Immature natural killer cell (primary cell): Measurements from ENCODE around the gene ALOX15B. TPM values are rescaled to one million over a fixed set of nuclear protein-coding genes. Genes with fewer than 3 reads are reported as not detected.

Source experiments
- DNase-seq, 3 donors: peaks; one replicate each; pipeline ENCODE4 v3.0.0; 2022; ENCODE audit warnings: mixed read lengths in 1 of 3
- H3K27ac Mint-ChIP-seq, 6 donors: one replicate each; pipeline ENCODE4 v1.8.0; 2020; ENCODE audit warnings: mixed read lengths in 6 of 6, mild to moderate bottlenecking in 5 of 6, inconsistent platforms in 4 of 6, moderate library complexity in 3 of 6
- H3K27me3 Mint-ChIP-seq, 3 donors: one replicate each; pipeline ENCODE4 v1.8.0; 2020 to 2021; ENCODE audit warnings: low read depth in 3 of 3, mild to moderate bottlenecking in 3 of 3, mixed read lengths in 3 of 3, moderate library complexity in 3 of 3, inconsistent platforms in 1 of 3
- H3K36me3 Mint-ChIP-seq, 3 donors: one replicate each; pipeline ENCODE4 v1.8.0; 2020; ENCODE audit warnings: mixed read lengths in 3 of 3, inconsistent platforms in 2 of 3, mild to moderate bottlenecking in 2 of 3
- H3K4me1 Mint-ChIP-seq, 2 donors: one replicate each; pipeline ENCODE4 v1.8.0; 2020; ENCODE audit warnings: inconsistent platforms in 2 of 2, mild to moderate bottlenecking in 2 of 2, mixed read lengths in 2 of 2, moderate library complexity in 1 of 2
- H3K4me3 Mint-ChIP-seq, 5 donors: one replicate each; pipeline ENCODE4 v1.8.0; 2020; ENCODE audit warnings: mild to moderate bottlenecking in 5 of 5, mixed read lengths in 5 of 5, inconsistent platforms in 3 of 5, moderate library complexity in 3 of 5
- H3K9me3 Mint-ChIP-seq, 6 donors: one replicate each; pipeline ENCODE4 v1.8.0; 2020; ENCODE audit warnings: mild to moderate bottlenecking in 6 of 6, mixed read lengths in 6 of 6, inconsistent platforms in 4 of 6, moderate library complexity in 3 of 6
- polyA plus RNA-seq, 3 donors: library from polyadenylated mRNA; unstranded; fragments of 300-500 nt; fragmentation: Illumina TruSeq; gene quantifications; one replicate each; pipeline ENCODE4 v1.2.3, GENCODE V29; 2021

The ALOX15B gene, protein sequence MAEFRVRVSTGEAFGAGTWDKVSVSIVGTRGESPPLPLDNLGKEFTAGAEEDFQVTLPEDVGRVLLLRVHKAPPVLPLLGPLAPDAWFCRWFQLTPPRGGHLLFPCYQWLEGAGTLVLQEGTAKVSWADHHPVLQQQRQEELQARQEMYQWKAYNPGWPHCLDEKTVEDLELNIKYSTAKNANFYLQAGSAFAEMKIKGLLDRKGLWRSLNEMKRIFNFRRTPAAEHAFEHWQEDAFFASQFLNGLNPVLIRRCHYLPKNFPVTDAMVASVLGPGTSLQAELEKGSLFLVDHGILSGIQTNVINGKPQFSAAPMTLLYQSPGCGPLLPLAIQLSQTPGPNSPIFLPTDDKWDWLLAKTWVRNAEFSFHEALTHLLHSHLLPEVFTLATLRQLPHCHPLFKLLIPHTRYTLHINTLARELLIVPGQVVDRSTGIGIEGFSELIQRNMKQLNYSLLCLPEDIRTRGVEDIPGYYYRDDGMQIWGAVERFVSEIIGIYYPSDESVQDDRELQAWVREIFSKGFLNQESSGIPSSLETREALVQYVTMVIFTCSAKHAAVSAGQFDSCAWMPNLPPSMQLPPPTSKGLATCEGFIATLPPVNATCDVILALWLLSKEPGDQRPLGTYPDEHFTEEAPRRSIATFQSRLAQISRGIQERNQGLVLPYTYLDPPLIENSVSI
- not detected for polyA plus RNA-seq

DNA sequence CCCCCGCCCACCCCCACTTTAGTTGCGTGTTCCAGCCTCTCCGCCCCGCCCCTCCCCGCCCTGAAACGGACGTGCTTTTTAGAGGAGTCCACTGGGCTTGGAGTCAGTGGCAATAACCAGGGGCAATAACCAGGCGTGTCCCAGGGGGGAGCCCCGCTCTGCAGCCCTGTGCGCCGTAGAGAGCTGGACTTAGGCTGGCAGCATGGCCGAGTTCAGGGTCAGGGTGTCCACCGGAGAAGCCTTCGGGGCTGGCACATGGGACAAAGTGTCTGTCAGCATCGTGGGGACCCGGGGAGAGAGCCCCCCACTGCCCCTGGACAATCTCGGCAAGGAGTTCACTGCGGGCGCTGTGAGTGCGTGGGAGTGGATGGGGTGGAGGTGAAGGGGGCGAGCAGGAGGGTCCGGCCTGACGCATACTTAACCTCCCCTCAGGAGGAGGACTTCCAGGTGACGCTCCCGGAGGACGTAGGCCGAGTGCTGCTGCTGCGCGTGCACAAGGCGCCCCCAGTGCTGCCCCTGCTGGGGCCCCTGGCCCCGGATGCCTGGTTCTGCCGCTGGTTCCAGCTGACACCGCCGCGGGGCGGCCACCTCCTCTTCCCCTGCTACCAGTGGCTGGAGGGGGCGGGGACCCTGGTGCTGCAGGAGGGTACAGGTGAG is at the start of gene ALOX15B:
Gene ALOX15B, plus strand, starts transcription at position 106 of the 657 bp plus-strand sequence. Its CDS starts 97 bp downstream, at position 203.
- no peak within 1 kb of the TSS for H3K27ac Mint-ChIP-seq
- DNase-seq = no peak

DNA sequence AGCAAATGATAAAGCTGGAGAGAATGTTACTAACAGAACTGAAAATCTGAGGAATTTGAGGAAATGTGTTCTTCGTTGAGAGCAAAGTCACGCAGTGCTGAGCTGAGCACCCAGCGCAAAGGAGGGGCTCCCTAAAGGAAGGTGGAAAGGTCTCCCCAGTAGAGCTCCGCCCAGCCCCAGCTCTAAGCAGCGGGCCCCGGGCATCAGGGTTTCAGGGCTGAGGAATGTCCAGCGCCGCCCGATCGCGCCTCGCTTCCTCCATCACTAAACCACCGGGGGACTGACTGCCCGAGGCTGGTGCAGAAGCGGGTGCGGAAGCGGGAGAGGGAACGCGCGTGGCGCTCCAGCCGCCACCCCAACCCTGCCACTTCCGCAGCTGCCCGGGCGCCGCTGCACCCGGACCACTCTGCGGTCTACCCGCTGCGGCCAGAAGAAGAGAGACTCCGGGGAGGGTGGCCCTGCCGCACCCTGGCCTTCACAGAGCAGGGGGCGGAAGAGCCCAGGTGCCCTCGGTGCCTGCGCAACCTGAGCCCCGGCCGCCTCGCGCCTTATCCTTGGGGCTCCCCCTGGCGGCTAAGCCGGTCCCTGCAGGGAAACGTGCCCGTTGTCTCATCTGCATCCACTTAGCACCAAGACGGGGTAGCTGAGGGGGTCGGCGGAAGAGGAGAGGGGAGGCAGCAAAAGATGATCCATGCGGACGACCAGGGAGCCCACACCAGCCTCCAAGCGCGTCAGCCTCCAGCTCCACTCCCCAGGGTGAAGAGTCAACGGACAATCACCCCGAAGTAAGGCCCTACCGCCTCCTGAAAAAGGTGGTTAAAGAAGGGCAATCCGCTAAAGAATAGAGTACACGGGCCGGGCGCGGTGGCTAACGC is 48.8 kb upstream of the ALOX15B start:
- Mint-ChIP-seq H3K27me3 (peaks cover 3 to 12% (median 6%) of the 10 kb centered on the region in 3 donors), H3K4me1 (peaks cover 25 to 26% of the 10 kb centered on the region in 2 donors), H3K36me3 (no peaks in the 10 kb centered on the region), H3K27ac (peak overlapping the region; percentile 71 to 91 (median 89)), H3K4me3 (peak overlapping the region; percentile 81 to 88 (median 81)), H3K9me3 (no peaks in the 10 kb centered on the region)
- DNase-seq = peak; percentile 87 to 89 (median 87)

More for the DNA sequence above, at the start of gene ALOX15B:
- Mint-ChIP-seq H3K9me3 (peaks cover 0 to 3% (median 0%) of the 10 kb centered on the region in 6 donors), H3K4me1 (peaks cover 0 to 8% of the 10 kb centered on the region in 2 donors), H3K27me3 (peaks cover 0 to 22% (median 11%) of the 10 kb centered on the region in 3 donors), H3K36me3 (peaks cover 0 to 3% (median 0%) of the 10 kb centered on the region in 3 donors), H3K4me3 (no peak within 1 kb of the TSS)

DNA sequence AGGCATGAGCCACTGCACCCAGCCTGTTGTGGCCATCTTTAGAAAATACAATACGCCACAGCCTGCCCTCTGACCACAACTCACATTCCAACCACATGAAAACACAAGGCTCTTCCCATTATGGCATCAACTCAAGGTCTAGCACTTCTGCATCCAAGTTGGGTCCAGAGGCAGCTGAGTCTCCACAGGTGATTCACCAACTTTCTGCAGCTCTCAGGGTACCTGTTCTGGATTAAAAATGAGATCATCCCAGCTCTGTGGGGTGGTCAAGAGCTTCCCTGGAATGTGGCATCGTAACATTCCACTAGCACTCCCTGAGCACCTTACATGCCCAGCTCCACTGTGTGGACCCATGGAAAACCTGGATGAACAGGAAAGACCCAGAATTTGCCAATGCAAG is 46.3 kb upstream of the ALOX15B start:
- peak overlapping the region in 2 of 5 donors; percentile 30 to 32 for H3K4me3 Mint-ChIP-seq
- H3K27ac Mint-ChIP-seq = no peak overlapping the region
- DNase-seq = no peak

DNA sequence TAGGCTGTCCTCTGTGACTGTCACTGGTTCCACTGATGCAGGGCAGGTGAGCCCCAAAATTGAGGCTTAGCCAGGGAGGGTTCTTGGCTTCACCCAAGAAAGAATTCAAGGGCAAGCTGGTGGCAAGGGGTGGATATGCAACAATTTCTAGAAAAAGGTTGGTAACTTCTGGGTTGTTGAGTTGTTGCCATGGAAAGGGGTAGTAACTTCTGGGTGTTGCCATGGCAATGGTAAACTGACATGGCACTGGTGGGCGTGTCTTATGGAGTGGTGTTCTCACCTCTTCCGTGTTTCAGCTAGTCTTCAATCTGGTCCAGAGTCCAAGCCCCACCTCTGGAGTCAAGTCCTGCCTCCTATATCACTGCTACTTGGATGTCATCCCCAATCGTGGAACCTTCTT is 45.9 kb upstream of the ALOX15B start:
- Mint-ChIP-seq H3K4me3 (peak overlapping the region in 1 of 5 donors; percentile 6), H3K9me3 (no peaks in the 10 kb centered on the region), H3K27ac (peak overlapping the region in 2 of 6 donors; percentile 12 to 19), H3K27me3 (peaks cover 0 to 14% (median 9%) of the 10 kb centered on the region in 3 donors), H3K36me3 (no peaks in the 10 kb centered on the region), H3K4me1 (peaks cover 25 to 26% of the 10 kb centered on the region in 2 donors)
- DNase-seq = no peak

More for the DNA sequence above, 46.3 kb upstream of the ALOX15B start:
- Mint-ChIP-seq H3K9me3 (no peaks in the 10 kb centered on the region), H3K4me1 (peaks cover 25 to 26% of the 10 kb centered on the region in 2 donors), H3K36me3 (no peaks in the 10 kb centered on the region), H3K27me3 (peaks cover 2 to 14% (median 8%) of the 10 kb centered on the region in 3 donors)

DNA sequence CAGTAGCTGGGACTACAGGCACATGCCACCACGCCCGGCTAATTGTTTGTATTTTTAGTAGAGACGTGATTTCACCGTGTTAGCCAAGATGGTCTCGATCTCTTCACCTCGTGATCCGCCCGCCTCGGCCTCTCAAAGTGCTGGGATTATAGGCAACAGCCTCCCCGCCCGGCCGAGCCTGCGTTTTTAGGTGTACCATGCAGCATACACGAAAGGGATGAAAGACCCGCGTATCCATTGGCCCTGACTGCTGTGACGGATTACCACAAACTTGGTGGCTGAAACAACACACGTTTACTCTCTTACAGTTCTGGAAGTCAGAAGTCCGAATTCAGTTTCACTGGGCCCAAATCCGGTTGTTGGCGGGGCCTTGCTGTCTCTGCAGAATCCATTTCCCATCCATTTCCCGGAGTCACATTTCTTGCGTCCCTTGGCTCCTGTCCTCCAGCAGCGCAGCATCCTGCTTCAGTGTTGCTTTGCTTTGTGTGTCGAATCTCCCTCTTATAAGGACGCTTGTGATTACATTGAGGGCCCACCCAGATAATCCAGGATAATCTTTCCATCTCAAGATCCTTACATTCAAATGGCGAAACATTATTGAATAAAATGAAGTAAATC is 44.8 kb upstream of the ALOX15B start:
- no peak for DNase-seq
- Mint-ChIP-seq H3K4me1 (peaks cover 21% of the 10 kb centered on the region in 2 donors), H3K27me3 (peaks cover 0 to 15% (median 11%) of the 10 kb centered on the region in 3 donors), H3K36me3 (no peaks in the 10 kb centered on the region), H3K9me3 (no peaks in the 10 kb centered on the region), H3K27ac (no peak overlapping the region), H3K4me3 (no peak overlapping the region)

DNA sequence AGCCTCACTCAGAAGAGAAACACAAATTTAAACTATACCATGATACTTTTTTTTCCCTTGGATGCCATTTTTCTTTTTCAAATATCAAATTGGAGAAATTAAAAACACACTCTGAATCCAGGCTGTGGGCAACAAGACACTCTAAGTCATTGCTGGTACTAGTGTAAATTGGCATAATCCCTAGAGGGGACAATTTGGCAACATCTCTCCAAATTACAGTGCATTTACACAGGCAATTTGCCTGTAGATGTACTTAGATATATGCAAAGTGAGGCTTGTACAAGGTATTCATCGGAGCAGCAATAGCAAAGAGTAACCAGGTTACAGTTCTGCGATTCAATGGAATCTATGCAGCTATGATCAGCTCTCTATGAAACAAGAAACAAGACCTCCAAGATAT is 43.1 kb upstream of the ALOX15B start:
- no peak for DNase-seq
- H3K4me1 Mint-ChIP-seq = peaks cover 6 to 9% of the 10 kb centered on the region in 2 donors
- no peak overlapping the region for H3K27ac Mint-ChIP-seq
- no peaks in the 10 kb centered on the region for H3K36me3 Mint-ChIP-seq
- H3K9me3 Mint-ChIP-seq = no peaks in the 10 kb centered on the region
- peaks cover 3 to 9% (median 4%) of the 10 kb centered on the region in 3 donors for H3K27me3 Mint-ChIP-seq
- H3K4me3 Mint-ChIP-seq = no peak overlapping the region

DNA sequence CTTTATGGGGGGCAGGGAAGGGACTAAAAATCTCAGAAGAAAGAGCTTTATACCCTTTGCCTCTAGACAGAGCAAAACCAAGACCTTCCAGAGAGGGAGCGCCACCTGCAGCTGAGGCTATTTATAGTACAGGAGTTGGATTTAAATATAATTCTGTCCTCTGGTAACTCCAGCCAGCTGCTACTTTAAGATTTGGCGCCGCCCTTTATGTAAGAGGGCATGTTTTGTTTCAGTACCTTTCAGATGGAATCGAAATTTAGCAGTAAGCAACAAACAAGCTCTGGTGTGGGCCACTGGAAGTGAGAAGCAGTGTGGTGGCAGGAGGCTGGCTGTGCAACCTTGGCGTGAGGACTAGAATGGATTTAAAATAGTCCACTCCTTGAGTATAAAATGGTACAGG is 41.7 kb upstream of the ALOX15B start:
- Mint-ChIP-seq H3K4me1 (peaks cover 6 to 9% of the 10 kb centered on the region in 2 donors), H3K27me3 (peaks cover 9 to 19% (median 9%) of the 10 kb centered on the region in 3 donors), H3K27ac (no peak overlapping the region), H3K36me3 (no peaks in the 10 kb centered on the region), H3K9me3 (no peaks in the 10 kb centered on the region), H3K4me3 (no peak overlapping the region)
- no peak for DNase-seq

DNA sequence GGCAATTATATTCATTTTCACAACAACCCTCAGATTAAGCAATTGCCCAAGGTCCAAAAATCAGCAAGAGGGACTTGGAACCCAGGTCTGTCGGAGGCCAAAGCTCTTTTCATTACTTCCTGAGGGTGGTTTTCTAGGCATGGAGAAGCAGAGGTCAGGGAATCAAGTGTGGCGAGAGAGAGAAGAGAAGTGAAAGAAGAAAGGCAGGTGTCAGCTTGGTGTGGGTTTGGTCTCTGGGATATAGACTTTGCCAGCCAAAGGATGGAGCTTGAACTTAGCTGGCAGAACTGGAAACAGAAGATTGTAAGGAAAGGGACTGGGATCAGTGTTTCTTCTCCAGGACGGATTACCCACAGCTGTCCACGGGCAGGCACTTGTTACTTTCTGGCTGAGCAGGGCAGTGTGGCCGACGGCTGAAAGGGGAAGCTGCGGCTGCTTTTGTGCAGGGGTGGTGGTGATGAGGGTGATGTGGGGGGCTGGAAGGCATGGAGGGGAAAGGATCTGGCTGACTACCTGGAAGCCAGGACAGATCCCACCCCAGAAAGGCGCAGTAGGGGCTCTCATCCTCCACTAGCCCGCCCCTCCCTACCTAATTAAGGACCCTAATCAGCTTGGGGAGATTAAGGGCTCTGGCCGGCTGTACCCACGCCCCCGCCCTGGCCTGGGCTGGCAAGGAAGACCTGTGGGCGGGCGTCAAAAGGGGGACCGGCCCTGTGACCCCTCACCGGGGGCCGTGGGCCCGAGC is 36.7 kb upstream of the ALOX15B start, which contains the start of gene GUCY2D:
Gene GUCY2D, plus strand, starts transcription at position 640 of the 745 bp plus-strand sequence. CDS start 433 bp downstream, outside the sequence.
- no peaks in the 10 kb centered on the region for H3K36me3 Mint-ChIP-seq
- H3K27me3 Mint-ChIP-seq = peaks cover 9 to 34% (median 10%) of the 10 kb centered on the region in 3 donors
- DNase-seq = no peak
- H3K4me3 Mint-ChIP-seq = peak within 1 kb of the TSS; percentile 8 to 72 (median 60)
- H3K27ac Mint-ChIP-seq = peak within 1 kb of the TSS in 1 of 6 donors; percentile 13
- H3K4me1 Mint-ChIP-seq = peaks cover 8% of the 10 kb centered on the region in 2 donors
- no peaks in the 10 kb centered on the region for H3K9me3 Mint-ChIP-seq

DNA sequence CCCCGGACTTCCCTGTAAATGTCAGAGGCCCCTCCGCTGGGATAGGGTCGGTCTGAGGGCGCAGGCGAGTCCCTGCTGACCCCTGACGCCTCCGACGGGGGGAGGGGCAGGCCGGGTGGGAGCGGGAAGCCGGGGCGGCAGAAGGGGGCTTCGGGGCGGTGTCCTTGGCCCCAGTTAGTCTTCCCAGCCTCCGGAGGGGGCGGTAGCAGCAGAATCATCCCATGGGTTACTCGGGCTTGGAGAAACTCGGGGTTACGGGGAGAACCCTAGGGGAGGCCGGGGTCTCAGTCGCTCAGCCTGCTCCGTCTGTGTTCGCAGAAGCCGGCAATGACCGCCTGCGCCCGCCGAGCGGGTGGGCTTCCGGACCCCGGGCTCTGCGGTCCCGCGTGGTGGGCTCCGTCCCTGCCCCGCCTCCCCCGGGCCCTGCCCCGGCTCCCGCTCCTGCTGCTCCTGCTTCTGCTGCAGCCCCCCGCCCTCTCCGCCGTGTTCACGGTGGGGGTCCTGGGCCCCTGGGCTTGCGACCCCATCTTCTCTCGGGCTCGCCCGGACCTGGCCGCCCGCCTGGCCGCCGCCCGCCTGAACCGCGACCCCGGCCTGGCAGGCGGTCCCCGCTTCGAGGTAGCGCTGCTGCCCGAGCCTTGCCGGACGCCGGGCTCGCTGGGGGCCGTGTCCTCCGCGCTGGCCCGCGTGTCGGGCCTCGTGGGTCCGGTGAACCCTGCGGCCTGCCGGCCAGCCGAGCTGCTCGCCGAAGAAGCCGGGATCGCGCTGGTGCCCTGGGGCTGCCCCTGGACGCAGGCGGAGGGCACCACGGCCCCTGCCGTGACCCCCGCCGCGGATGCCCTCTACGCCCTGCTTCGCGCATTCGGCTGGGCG is 35.9 kb upstream of the ALOX15B start:
- Mint-ChIP-seq H3K4me1 (peaks cover 8% of the 10 kb centered on the region in 2 donors), H3K9me3 (no peaks in the 10 kb centered on the region), H3K4me3 (peak overlapping the region in 1 of 5 donors; percentile 72), H3K27me3 (peaks cover 9 to 33% (median 10%) of the 10 kb centered on the region in 3 donors), H3K27ac (no peak overlapping the region), H3K36me3 (no peaks in the 10 kb centered on the region)
- no peak for DNase-seq

DNA sequence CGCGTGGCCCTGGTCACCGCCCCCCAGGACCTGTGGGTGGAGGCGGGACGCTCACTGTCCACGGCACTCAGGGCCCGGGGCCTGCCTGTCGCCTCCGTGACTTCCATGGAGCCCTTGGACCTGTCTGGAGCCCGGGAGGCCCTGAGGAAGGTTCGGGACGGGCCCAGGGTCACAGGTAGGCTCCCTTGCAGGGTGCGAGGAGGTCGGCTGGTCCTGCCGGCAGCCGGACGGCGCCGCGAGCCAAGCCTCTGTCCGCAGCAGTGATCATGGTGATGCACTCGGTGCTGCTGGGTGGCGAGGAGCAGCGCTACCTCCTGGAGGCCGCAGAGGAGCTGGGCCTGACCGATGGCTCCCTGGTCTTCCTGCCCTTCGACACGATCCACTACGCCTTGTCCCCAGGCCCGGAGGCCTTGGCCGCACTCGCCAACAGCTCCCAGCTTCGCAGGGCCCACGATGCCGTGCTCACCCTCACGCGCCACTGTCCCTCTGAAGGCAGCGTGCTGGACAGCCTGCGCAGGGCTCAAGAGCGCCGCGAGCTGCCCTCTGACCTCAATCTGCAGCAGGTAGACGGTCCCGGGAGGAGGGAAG is 35.2 kb upstream of the ALOX15B start:
- Mint-ChIP-seq H3K36me3 (no peaks in the 10 kb centered on the region), H3K4me1 (peaks cover 8% of the 10 kb centered on the region in 2 donors), H3K27ac (no peak overlapping the region), H3K27me3 (peaks cover 9 to 30% (median 10%) of the 10 kb centered on the region in 3 donors), H3K9me3 (no peaks in the 10 kb centered on the region), H3K4me3 (no peak overlapping the region)
- no peak for DNase-seq

DNA sequence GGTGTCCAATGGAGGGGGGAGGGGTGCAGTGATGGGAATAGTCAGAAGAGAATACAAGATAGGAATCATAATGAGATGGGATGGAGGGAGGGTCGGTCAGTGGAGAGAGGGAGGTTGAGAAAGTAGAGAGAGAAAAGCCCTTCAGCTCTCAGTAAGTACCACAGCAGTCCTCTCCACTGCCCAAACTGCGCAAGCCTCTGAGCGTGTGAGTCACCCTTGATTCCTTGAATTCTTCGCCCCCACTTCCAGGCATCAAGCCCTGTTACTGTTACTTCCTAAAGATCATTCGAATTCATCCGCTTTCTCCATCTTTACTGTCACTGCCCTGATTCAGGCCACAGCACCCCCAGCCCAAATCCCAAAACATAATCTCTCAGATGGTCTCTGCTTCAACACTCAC is 34.0 kb upstream of the ALOX15B start:
- peak overlapping the region in 1 of 6 donors; percentile 3 for H3K27ac Mint-ChIP-seq
- peaks cover 7 to 27% (median 9%) of the 10 kb centered on the region in 3 donors for H3K27me3 Mint-ChIP-seq
- H3K4me1 Mint-ChIP-seq = peaks cover 8% of the 10 kb centered on the region in 2 donors
- H3K4me3 Mint-ChIP-seq = no peak overlapping the region
- no peak for DNase-seq
- H3K36me3 Mint-ChIP-seq = no peaks in the 10 kb centered on the region
- no peaks in the 10 kb centered on the region for H3K9me3 Mint-ChIP-seq
